Activated CD8-positive, alpha-beta T cell treated with anti-CD3 and anti-CD28 coated beads for 36 hours (primary cell): ENCODE results near the gene TSPAN4. TPM values are rescaled to one million over a fixed set of nuclear protein-coding genes. Genes with fewer than 3 reads are reported as not detected.

Source experiments
- ATAC-seq: fragments of 200-7000 bp; cut with Tn5 transposase; one replicate; pipeline ENCODE4 v1.10.0; 2021; ENCODE audit warnings: mild to moderate bottlenecking, moderate library complexity
- CTCF ChIA-PET: fragments of 350-600 bp; sonication (Branson Sonifier 250); formaldehyde crosslinking; loops from one replicate; lab custom pipeline; 2021; ENCODE audit warnings: antibody characterized with exemption; lab: Charles Lee
- POLR2A ChIA-PET: fragments of 350-600 bp; sonication (Branson Sonifier 250); formaldehyde crosslinking; loops from one replicate; lab custom pipeline; 2021; ENCODE audit warnings: antibody characterized with exemption; lab: Charles Lee
- DNase-seq: peaks from one replicate; pipeline ENCODE4 v3.0.0-alpha.2; 2020
- H3K27ac Mint-ChIP-seq: one replicate; pipeline ENCODE4 v1.8.0; 2021; ENCODE audit warnings: mild to moderate bottlenecking, mixed read lengths
- H3K27me3 Mint-ChIP-seq: one replicate; pipeline ENCODE4 v1.8.0; 2021; ENCODE audit warnings: mixed read lengths
- H3K36me3 Mint-ChIP-seq: one replicate; pipeline ENCODE4 v1.8.0; 2021; ENCODE audit warnings: low read depth, mixed read lengths
- H3K4me1 Mint-ChIP-seq: one replicate; pipeline ENCODE4 v1.8.0; 2021; ENCODE audit warnings: low read depth, mixed read lengths
- H3K4me3 Mint-ChIP-seq: one replicate; pipeline ENCODE4 v1.8.0; 2021; ENCODE audit warnings: mild to moderate bottlenecking, moderate library complexity, mixed read lengths
- H3K9me3 Mint-ChIP-seq: one replicate; pipeline ENCODE4 v1.8.0; 2021; ENCODE audit warnings: mixed read lengths
- CTCF ChIP-seq: fragments of 200-600 bp; IDR thresholded peaks from one replicate; pipeline ENCODE4 v1.8.0; 2022; ENCODE audit warnings: antibody characterized with exemption, mild to moderate bottlenecking
- intact Hi-C: fragments of 100-400 bp; cut with micrococcal nuclease; formaldehyde crosslinking; loops from one replicate; pipeline ENCODE4 v1.10.0; 2022
- total RNA-seq, 2 experiments: library from RNA; stranded (reverse); gene quantifications; one replicate each; pipeline ENCODE4 v1.2.3, GENCODE V29; 2021

TSPAN4 gene
- total RNA-seq, 2 experiments from 2014 or later: 15.4 to 16.0 TPM

- DNase-seq (no peak), ATAC-seq (no peak)
- CTCF ChIA-PET: no interaction called here
- POLR2A ChIA-PET: interaction anchor here (3.5 kb wide), 1 partner anchor 10 kb away, joined by 22 read pairs; no protein-coding TSS in a partner anchor
- no peaks in the 10 kb centered on the region for H3K27me3 Mint-ChIP-seq
- TF ChIP-seq CTCF: no peak
- no peak overlapping the region for H3K4me3 Mint-ChIP-seq
- no peak overlapping the region for H3K27ac Mint-ChIP-seq
- H3K9me3 Mint-ChIP-seq: no peaks in the 10 kb centered on the region
- intact Hi-C loops: no loop called here
- H3K36me3 Mint-ChIP-seq: peaks cover 2% of the 10 kb centered on the region
- no peaks in the 10 kb centered on the region for H3K4me1 Mint-ChIP-seq
These were observed 40.5 kb upstream of the TSPAN4 start for GRCh38 chr11:802018-802617.

- ATAC-seq: no peak
- peak overlapping the region; percentile 38 for H3K4me3 Mint-ChIP-seq
- H3K27ac Mint-ChIP-seq: no peak overlapping the region
- no peaks in the 10 kb centered on the region for H3K27me3 Mint-ChIP-seq
- POLR2A ChIA-PET: interaction anchor here (1.0 to 3.5 kb wide), 3 partner anchors 9 to 16 kb away, joined by 3 to 22 read pairs (median 3); partner anchors contain the start of gene PNPLA2
- DNase-seq: no peak
- TF ChIP-seq CTCF: no peak
- intact Hi-C loops: no loop called here
- H3K9me3 Mint-ChIP-seq: no peaks in the 10 kb centered on the region
- peaks cover 3% of the 10 kb centered on the region for H3K36me3 Mint-ChIP-seq
- CTCF ChIA-PET: no interaction called here
- H3K4me1 Mint-ChIP-seq: peaks cover 2% of the 10 kb centered on the region
These were observed 39.8 kb upstream of the TSPAN4 start for GRCh38 chr11:802693-803466.

GRCh38 chr11:803467-803742 is 39.2 kb upstream of the TSPAN4 start:
- ChIA-PET CTCF (no interaction called here), POLR2A (interaction anchor here (1.0 to 3.5 kb wide), 4 partner anchors 9 to 15 kb away, joined by 3 to 22 read pairs (median 3); partner anchors contain the start of gene PNPLA2)
- Mint-ChIP-seq H3K9me3 (no peaks in the 10 kb centered on the region), H3K4me3 (peak overlapping the region; percentile 79), H3K36me3 (peaks cover 4% of the 10 kb centered on the region), H3K27me3 (no peaks in the 10 kb centered on the region), H3K27ac (no peak overlapping the region), H3K4me1 (peaks cover 3% of the 10 kb centered on the region)
- ATAC-seq (no peak), DNase-seq (no peak)
- intact Hi-C loops: no loop called here
- TF ChIP-seq CTCF: no peak

- H3K9me3 Mint-ChIP-seq: no peaks in the 10 kb centered on the region
- DNase-seq (no peak), ATAC-seq (no peak)
- TF ChIP-seq CTCF: no peak
- H3K4me3 Mint-ChIP-seq: peak overlapping the region; percentile 79
- H3K36me3 Mint-ChIP-seq: peaks cover 4% of the 10 kb centered on the region
- H3K27ac Mint-ChIP-seq: peak overlapping the region; percentile 81
- H3K27me3 Mint-ChIP-seq: no peaks in the 10 kb centered on the region
- intact Hi-C loops: no loop called here
- POLR2A ChIA-PET: interaction anchor here (0.6 to 3.5 kb wide), 8 partner anchors 8 to 360 kb away, joined by 3 to 22 read pairs (median 3); partner anchors contain the start of gene PNPLA2
- CTCF ChIA-PET: interaction anchor here (1.0 kb wide), 1 partner anchor 20 kb away, joined by 4 read pairs; no protein-coding TSS in a partner anchor
- peaks cover 6% of the 10 kb centered on the region for H3K4me1 Mint-ChIP-seq
These were observed 38.7 kb upstream of the TSPAN4 start for GRCh38 chr11:803770-804598.
